SK-N-SH (cell line): ENCODE data around the gene CDKL4.
"Not testable (repeated sequence)": the region's sequence is repeated elsewhere in the genome, so short reads cannot be mapped to it uniquely, and the experiment has no call there.

Experiments
- CHD2 ChIP-seq: fragments of 150-350 bp; IDR thresholded peaks from 2 replicates; pipeline ENCODE4 v1.6.1; 2018; ENCODE audit warnings: low read length; ENCODE audit not compliant: partially characterized antibody
- CTCF ChIP-seq: fragments of 200-600 bp; sonication (generic); IDR thresholded peaks from 2 replicates; pipeline ENCODE4 v1.6.1; 2017; ENCODE audit warnings: antibody characterized with exemption, mild to moderate bottlenecking, moderate library complexity
- EP300 ChIP-seq, 2 experiments: IDR thresholded peaks; 2 replicates each; pipeline versions ENCODE4 v1.4.0 to v1.6.1; 2012; ENCODE audit warnings: borderline replicate concordance in 1 of 2, low read depth in 1 of 2, low read length in 1 of 2
- JUND ChIP-seq: IDR thresholded peaks from 2 replicates; pipeline ENCODE4 v1.4.0; 2012
- MAX ChIP-seq: IDR thresholded peaks from 2 replicates; pipeline ENCODE4 v1.4.0; 2012; ENCODE audit warnings: low read depth
- PBX3 ChIP-seq: IDR thresholded peaks from 2 replicates; pipeline ENCODE4; 2012
- POLR2AphosphoS5 ChIP-seq: IDR thresholded peaks from 2 replicates; pipeline ENCODE4 v1.6.1; 2012; ENCODE audit warnings: low read depth, low read length
- SMC3 ChIP-seq: IDR thresholded peaks from 2 replicates; pipeline ENCODE4 v1.6.1; 2012; ENCODE audit warnings: low read depth, low read length, improper control_type of control experiment

GRCh38 chr2:39244241-39244862 lies 582 bp upstream of the CDKL4 start:
- not testable (repeated sequence) for TF ChIP-seq CTCF; EP300 (IDR thresholded peaks at IDR 0.05; ENCODE audit: borderline replicate concordance in 1 of 2, low read depth in 1 of 2, low read length in 1 of 2); POLR2AphosphoS5; PBX3; MAX; JUND; CHD2; SMC3
